ENCODE data around the gene AAK1.

AAK1 gene

DNA sequence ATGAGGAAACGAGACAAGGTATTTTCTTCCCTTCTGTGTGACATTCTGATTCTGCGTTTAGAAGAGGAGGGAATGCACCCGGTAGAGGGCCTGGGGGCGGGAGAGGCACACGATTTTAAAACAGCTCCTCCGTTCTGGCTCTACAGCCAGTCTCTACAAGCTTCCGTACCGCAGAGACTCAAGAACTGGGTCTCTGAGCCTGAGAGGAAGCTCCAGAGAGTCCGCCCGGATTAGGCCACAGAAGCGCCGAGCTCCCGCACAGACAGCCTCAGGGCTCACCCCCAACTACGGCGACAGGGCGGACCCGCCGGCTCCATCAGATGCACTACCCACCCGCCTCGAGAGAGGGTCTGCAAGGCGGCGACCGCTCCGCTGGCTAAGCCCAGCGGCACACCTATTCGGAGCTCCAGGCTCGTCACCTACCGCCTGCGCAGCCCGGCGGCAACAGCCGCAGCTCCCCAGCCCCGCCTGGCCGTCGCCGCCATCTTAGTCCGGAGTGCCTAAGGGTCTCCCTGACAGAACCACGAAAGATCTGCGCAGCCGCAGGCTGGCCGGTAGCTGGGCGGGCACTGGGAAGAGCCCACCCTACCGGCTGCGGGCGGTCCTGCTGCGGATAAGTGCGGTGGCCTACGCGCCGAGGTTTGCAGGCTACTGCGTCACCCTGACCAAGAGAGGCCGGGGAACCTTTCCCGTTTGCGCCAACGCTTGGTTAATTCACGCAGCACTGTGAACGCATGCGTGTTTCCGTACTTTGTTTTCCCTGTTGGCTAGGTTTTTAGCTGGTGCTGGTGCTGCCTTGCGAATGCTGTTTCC lies 206.4 kb downstream of the AAK1 start, which contains the start of gene NFU1:
TSS of gene NFU1 (minus strand) at position 498 of the 813 bp plus-strand sequence. CDS start at position 485, 13 bp downstream.
- peak; percentile 96 for DNase-seq (ENCODE audit: low read depth)
- TF ChIP-seq, protein P1, sequence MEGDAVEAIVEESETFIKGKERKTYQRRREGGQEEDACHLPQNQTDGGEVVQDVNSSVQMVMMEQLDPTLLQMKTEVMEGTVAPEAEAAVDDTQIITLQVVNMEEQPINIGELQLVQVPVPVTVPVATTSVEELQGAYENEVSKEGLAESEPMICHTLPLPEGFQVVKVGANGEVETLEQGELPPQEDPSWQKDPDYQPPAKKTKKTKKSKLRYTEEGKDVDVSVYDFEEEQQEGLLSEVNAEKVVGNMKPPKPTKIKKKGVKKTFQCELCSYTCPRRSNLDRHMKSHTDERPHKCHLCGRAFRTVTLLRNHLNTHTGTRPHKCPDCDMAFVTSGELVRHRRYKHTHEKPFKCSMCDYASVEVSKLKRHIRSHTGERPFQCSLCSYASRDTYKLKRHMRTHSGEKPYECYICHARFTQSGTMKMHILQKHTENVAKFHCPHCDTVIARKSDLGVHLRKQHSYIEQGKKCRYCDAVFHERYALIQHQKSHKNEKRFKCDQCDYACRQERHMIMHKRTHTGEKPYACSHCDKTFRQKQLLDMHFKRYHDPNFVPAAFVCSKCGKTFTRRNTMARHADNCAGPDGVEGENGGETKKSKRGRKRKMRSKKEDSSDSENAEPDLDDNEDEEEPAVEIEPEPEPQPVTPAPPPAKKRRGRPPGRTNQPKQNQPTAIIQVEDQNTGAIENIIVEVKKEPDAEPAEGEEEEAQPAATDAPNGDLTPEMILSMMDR (conservative IDR thresholded peaks at IDR 0.05; ENCODE audit: control insufficient read depth, insufficient read depth, low read depth, low read length) = peak; percentile 50
- H3K4me3 ChIP-seq (ENCODE audit: control insufficient read depth, low read depth, low read length) = peak within 1 kb of the TSS; percentile 94

DNA sequence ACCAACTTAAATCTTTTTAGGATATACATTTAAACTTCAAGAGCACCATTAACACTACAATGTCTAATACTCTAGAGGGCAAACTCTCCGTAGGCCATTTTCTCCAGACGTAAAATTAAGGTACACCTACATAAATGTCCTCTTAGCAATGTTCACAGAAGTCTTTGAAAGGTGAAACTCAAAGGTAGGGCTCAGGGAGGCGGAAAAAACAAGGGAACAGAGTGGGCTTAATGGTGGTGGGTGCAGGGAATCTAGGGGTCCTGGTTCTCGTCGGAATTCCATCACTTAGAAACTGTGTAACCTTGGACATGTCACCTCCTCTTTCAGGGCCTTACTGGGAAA lies 207.0 kb downstream of the AAK1 start:
- TF ChIP-seq, protein P1 (conservative IDR thresholded peaks at IDR 0.05; ENCODE audit: control insufficient read depth, insufficient read depth, low read depth, low read length) = no peak
- peak; percentile 12 for DNase-seq (ENCODE audit: low read depth)
- peak overlapping the region; percentile 94 for H3K4me3 ChIP-seq (ENCODE audit: control insufficient read depth, low read depth, low read length)

DNA sequence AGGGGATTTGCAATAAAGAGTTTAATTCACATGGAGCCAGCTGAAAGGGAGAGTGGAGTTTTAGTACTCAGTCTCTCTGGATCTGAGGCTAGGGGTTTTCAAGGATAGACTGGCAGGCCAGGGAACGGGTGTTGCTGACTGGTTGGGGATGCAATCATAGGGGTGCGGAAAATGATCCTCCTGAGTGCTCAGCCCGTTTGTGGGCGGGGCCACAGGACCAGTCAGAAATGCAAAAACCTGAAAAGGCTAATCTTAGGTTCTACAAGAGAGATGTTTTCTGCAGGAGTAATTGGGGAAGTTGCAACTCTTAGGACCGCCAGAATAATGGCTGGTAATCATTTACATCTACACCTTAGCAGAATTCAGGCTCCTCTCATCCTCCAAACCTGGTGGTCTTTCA lies 208.8 kb downstream of the AAK1 start:
- no peak overlapping the region for H3K4me3 ChIP-seq (ENCODE audit: control insufficient read depth, low read depth, low read length)
- TF ChIP-seq, protein P1 (conservative IDR thresholded peaks at IDR 0.05; ENCODE audit: control insufficient read depth, insufficient read depth, low read depth, low read length) = no peak
- DNase-seq (ENCODE audit: low read depth) = no peak

DNA sequence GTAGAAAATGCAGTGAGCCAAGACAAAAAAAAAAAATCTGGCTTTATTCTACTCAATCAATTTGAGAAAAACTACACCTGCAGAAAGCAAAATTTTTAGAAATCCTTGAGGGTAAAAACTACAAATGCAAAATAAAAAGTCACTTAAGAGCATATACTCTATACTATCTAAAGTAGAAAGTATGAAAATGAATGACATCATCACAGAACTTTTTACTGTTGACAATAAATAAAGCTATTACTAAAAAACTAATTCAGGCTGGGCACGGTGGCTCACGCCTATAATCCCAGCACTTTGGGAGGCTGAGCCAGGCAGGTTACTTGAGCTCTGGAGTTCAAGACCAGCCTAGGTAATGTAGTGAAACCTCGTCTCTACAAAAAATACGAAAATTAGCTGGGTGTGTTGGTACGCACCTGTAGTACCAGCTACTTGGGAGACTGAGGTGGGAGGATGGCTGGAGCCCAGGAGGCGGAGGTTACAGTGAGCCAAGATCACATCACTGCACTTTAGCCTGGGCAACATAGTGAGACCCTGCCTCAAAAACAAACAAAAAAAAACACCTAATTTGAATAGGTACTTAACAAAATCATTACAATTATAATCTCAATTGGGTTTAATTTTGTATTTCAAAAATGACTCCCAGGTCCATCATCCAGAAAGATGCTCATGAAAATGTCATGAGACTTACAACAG lies 213.9 kb downstream of the AAK1 start:
- no peak for DNase-seq (ENCODE audit: low read depth)
- TF ChIP-seq, protein P1 (conservative IDR thresholded peaks at IDR 0.05; ENCODE audit: control insufficient read depth, insufficient read depth, low read depth, low read length) = no peak
- H3K4me3 ChIP-seq (ENCODE audit: control insufficient read depth, low read depth, low read length) = no peak overlapping the region

DNA sequence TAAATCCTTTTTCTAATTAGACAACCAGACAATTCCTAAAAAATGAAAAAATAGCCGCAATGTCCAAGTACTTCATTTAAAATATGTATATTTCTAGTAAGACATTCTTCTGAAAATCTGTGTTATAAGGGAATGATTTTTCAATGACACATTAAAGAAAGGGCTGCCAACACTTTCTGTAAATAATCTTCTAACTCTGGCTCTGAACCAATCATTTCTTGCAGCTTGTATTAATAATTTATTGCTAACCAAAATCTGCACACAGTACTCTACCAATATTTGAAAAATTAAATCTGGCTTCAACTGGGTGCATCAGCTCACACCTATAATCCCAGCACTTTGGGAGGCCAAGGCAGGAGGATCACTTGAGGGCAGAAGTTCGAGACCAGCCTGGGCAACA lies 214.6 kb downstream of the AAK1 start:
- H3K4me3 ChIP-seq (ENCODE audit: control insufficient read depth, low read depth, low read length) = no peak overlapping the region
- DNase-seq (ENCODE audit: low read depth) = no peak
- TF ChIP-seq, protein P1 (conservative IDR thresholded peaks at IDR 0.05; ENCODE audit: control insufficient read depth, insufficient read depth, low read depth, low read length) = no peak

DNA sequence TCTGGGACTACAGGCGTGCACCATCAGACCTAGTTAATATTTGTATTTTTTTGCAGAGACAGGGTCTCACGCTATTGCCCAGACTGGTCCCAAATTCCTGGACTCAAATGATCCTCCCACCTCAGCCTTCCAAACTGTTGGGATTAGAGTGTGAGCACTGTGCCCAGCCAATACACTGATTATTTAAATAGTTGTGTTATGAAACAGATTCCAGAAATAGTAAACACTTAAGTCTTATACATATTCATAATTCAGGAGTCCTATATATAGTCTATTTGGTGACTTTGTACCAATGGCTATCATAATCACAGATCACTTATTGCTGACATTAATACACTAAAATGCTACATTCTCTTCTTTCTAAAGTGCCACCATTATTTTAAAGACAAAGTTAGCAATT lies 219.1 kb downstream of the AAK1 start:
- TF ChIP-seq, protein P1 (conservative IDR thresholded peaks at IDR 0.05; ENCODE audit: control insufficient read depth, insufficient read depth, low read depth, low read length) = no peak
- H3K4me3 ChIP-seq (ENCODE audit: control insufficient read depth, low read depth, low read length) = no peak overlapping the region

More for the DNA sequence above, 219.1 kb downstream of the AAK1 start:
- no peak for DNase-seq (ENCODE audit: low read depth)

Data from fibroblast of mammary gland (primary cell).